PFSK-1 (cell line): Measurements from ENCODE around the gene JAKMIP2.

ENCODE experiments used
- POLR2AphosphoS5 ChIP-seq: IDR thresholded peaks from 2 replicates; pipeline ENCODE4 v1.6.1; 2012; ENCODE audit warnings: low read depth, mild to moderate bottlenecking, control low read depth, low read length, moderate library complexity
- REST ChIP-seq, 2 experiments: IDR thresholded peaks; 2 replicates each; pipeline versions ENCODE4 v1.6.1 to v1.8.0; 2011 to 2012; ENCODE audit warnings: low read depth in 2 of 2, low read length in 2 of 2, control low read depth in 1 of 2, inconsistent platforms in 1 of 2, mild to moderate bottlenecking in 1 of 2, moderate library complexity in 1 of 2; ENCODE audit not compliant: insufficient read depth in 1 of 2
- TAF1 ChIP-seq: IDR thresholded peaks from 2 replicates; pipeline ENCODE4 v1.6.1; 2012; ENCODE audit warnings: low read length, control low read depth, borderline replicate concordance; ENCODE audit not compliant: insufficient read depth

GRCh38 chr5:147746986-147747385 is 35.5 kb downstream of the JAKMIP2 start:
- TF ChIP-seq REST (IDR thresholded peaks at IDR 0.05; ENCODE audit: insufficient read depth in 1 of 2, low read depth in 2 of 2, low read length in 2 of 2) (no peak), POLR2AphosphoS5 (no peak), TAF1 (no peak)
